HepG2 (cell line): Measurements from ENCODE around the gene DCPS. TPM values are rescaled to one million over a fixed set of nuclear protein-coding genes. Genes with fewer than 3 reads are reported as not detected.

ENCODE experiments used
- ATAC-seq: fragments of 200-7000 bp; cut with Tn5 transposase; 3 replicates; pipeline ENCODE4 v1.9.1; 2020; ENCODE audit warnings: mild to moderate bottlenecking, moderate library complexity
- BruUV-seq: library from RNA; stranded (reverse); fragments of 400-500 nt; replicated peaks from 2 replicates; lab custom pipeline; 2021; lab: Mats Ljungman, UMichigan
- CTCF ChIA-PET: fragments of 300-600 bp; formaldehyde crosslinking; extraction: SDS; loops from one replicate; lab custom pipeline; 2021; ENCODE audit warnings: low total read pairs, inconsistent platforms, low intra/inter-chr PET ratio; lab: Yijun Ruan, JAX
- POLR2A ChIA-PET: fragments of 350-600 bp; sonication (Branson Sonifier 250); formaldehyde crosslinking; loops from one replicate; lab custom pipeline; 2020; ENCODE audit warnings: antibody characterized with exemption, inconsistent platforms; lab: Yijun Ruan, JAX
- DNase-seq: peaks from one replicate; pipeline ENCODE4 v3.0.0-alpha.2; 2015; ENCODE audit warnings: low spot score
- FAIRE-seq: peaks from 3 replicates; lab custom pipeline; 2011; peaks lifted over from hg19 to GRCh38; lab: Jason Lieb, UNC
- H2AFZ ChIP-seq: one replicate; pipeline ENCODE4 v1.6.1; 2011; ENCODE audit warnings: low read length, inconsistent platforms
- H3K27ac ChIP-seq: fragments of 300-600 bp; 3 replicates; pipeline ENCODE4 v1.8.0; 2011; ENCODE audit warnings: mixed run types, mild to moderate bottlenecking, mixed read lengths, low read length, inconsistent platforms; ENCODE audit not compliant: insufficient read depth; ENCODE audit errors: extremely low read length
- H3K27me3 ChIP-seq, 2 experiments: fragments of 200-600 bp in 1 of 2; 2 replicates in 1 of 2; 3 replicates in 1 of 2; pipeline versions ENCODE4 v1.6.0 to v1.8.0; 2011; ENCODE audit warnings: low read length in 2 of 2, mild to moderate bottlenecking in 2 of 2, moderate library complexity in 2 of 2, inconsistent platforms in 1 of 2; ENCODE audit not compliant: insufficient read depth in 2 of 2, control insufficient read depth in 1 of 2
- H3K36me3 ChIP-seq, 2 experiments: fragments of 200-600 bp in 1 of 2; replicated peaks in 1 of 2; 2 replicates in 1 of 2; 3 replicates in 1 of 2; pipeline versions ENCODE4 v1.5.1 to v1.8.0; 2011; ENCODE audit warnings: low read length in 2 of 2, inconsistent platforms in 1 of 2; ENCODE audit not compliant: insufficient read depth in 2 of 2, control insufficient read depth in 1 of 2
- H3K4me1 ChIP-seq: 2 replicates; pipeline ENCODE4 v1.5.1; 2012; ENCODE audit warnings: low read length, inconsistent platforms; ENCODE audit not compliant: insufficient read depth
- H3K4me2 ChIP-seq: 2 replicates; pipeline ENCODE4 v1.6.0; 2011; ENCODE audit warnings: low read depth, low read length, inconsistent platforms
- H3K4me3 ChIP-seq, 3 experiments: fragments of 200-600 bp in 1 of 3; sonication (generic), shearing (Covaris generic) in 1 of 3; replicated peaks in 1 of 3; 2 replicates each; pipeline ENCODE4 v1.5.1; 2011 to 2016; ENCODE audit warnings: low read length in 3 of 3, inconsistent platforms in 2 of 3, low read depth in 2 of 3, mild to moderate bottlenecking in 2 of 3, control low read depth in 1 of 3, mixed read lengths in 1 of 3; ENCODE audit not compliant: insufficient read depth in 1 of 3
- H3K79me2 ChIP-seq: one replicate; pipeline ENCODE4 v1.6.1; 2011; ENCODE audit warnings: low read length, inconsistent platforms; ENCODE audit not compliant: insufficient read depth
- H3K9ac ChIP-seq: 2 replicates; pipeline ENCODE4 v1.6.0; 2011; ENCODE audit warnings: mild to moderate bottlenecking, low read depth, low read length, inconsistent platforms; ENCODE audit not compliant: insufficient read depth
- H3K9me3 ChIP-seq: 2 replicates; pipeline ENCODE4 v1.5.1; 2012; ENCODE audit warnings: mild to moderate bottlenecking, low read length
- H4K20me1 ChIP-seq: 2 replicates; pipeline ENCODE4 v1.6.0; 2011; ENCODE audit warnings: inconsistent platforms, mild to moderate bottlenecking, low read length, moderate library complexity; ENCODE audit not compliant: insufficient read depth
- AFF4 ChIP-seq: sonication (generic); formaldehyde crosslinking; IDR thresholded peaks from 2 replicates; pipeline ENCODE4 v1.4.0; 2020; ENCODE audit warnings: missing genetic modification reagents
- ATM ChIP-seq: fragments of 450-650 bp; IDR thresholded peaks from 2 replicates; pipeline ENCODE4 v1.7.1; 2017; ENCODE audit warnings: mild to moderate bottlenecking, borderline replicate concordance
- E2F5 ChIP-seq: sonication (generic); formaldehyde crosslinking; conservative IDR thresholded peaks from 2 replicates; pipeline ENCODE4 v1.4.0; 2020; ENCODE audit warnings: missing genetic modification reagents
- HMG20B ChIP-seq: conservative IDR thresholded peaks from 2 replicates; pipeline ENCODE4 v1.6.1; 2016; ENCODE audit warnings: missing genetic modification reagents, missing compliant biosample characterization
- IRF9 ChIP-seq: sonication (generic); formaldehyde crosslinking; IDR thresholded peaks from 2 replicates; pipeline ENCODE4 v1.8.0; 2022; ENCODE audit warnings: missing genetic modification reagents, mild to moderate bottlenecking, borderline replicate concordance
- MEIS1 ChIP-seq: sonication (generic); formaldehyde crosslinking; IDR thresholded peaks from 2 replicates; pipeline ENCODE4 v1.9.0; 2021; ENCODE audit warnings: mild to moderate bottlenecking, missing genetic modification reagents, moderate library complexity, borderline replicate concordance
- NFKB2 ChIP-seq: sonication (generic); formaldehyde crosslinking; IDR thresholded peaks from 2 replicates; pipeline ENCODE4 v1.4.0; 2020; ENCODE audit warnings: missing genetic modification reagents, borderline replicate concordance
- PCBP2 ChIP-seq: fragments of 200-400 bp; formaldehyde crosslinking; optimal IDR thresholded peaks from 2 replicates; pipeline ENCODE3; 2018; ENCODE audit warnings: low read length, low read depth; ENCODE audit not compliant: poor library complexity, severe bottlenecking
- SNAPC2 ChIP-seq: sonication (generic); formaldehyde crosslinking; IDR thresholded peaks from 2 replicates; pipeline ENCODE4 v1.8.1; 2022; ENCODE audit warnings: mild to moderate bottlenecking, missing genetic modification reagents
- TARDBP ChIP-seq: sonication (generic); formaldehyde crosslinking; IDR thresholded peaks from 2 replicates; pipeline ENCODE4 v1.8.0; 2022; ENCODE audit warnings: mild to moderate bottlenecking, missing genetic modification reagents
- TBX2 ChIP-seq: sonication (generic); formaldehyde crosslinking; IDR thresholded peaks from 2 replicates; pipeline ENCODE4 v1.5.0; 2020; ENCODE audit warnings: missing genetic modification reagents, mild to moderate bottlenecking, borderline replicate concordance
- TSC22D2 ChIP-seq: sonication (generic); formaldehyde crosslinking; IDR thresholded peaks from 2 replicates; pipeline ENCODE4 v1.5.1; 2020; ENCODE audit warnings: missing genetic modification reagents, mild to moderate bottlenecking, borderline replicate concordance
- ZBTB39 ChIP-seq: sonication (generic); formaldehyde crosslinking; IDR thresholded peaks from 2 replicates; pipeline ENCODE4 v1.5.0; 2020; ENCODE audit warnings: missing genetic modification reagents
- ZNF234 ChIP-seq: sonication (generic); formaldehyde crosslinking; conservative IDR thresholded peaks from 2 replicates; pipeline ENCODE4 v1.5.1; 2020; ENCODE audit warnings: mild to moderate bottlenecking, missing genetic modification reagents
- ZNF558 ChIP-seq: sonication (generic); formaldehyde crosslinking; IDR thresholded peaks from 2 replicates; pipeline ENCODE4 v1.9.0; 2022; ENCODE audit warnings: mild to moderate bottlenecking, missing genetic modification reagents, borderline replicate concordance
- ZNF564 ChIP-seq: sonication (generic); formaldehyde crosslinking; IDR thresholded peaks from 2 replicates; pipeline ENCODE4 v1.8.1; 2023; ENCODE audit warnings: mild to moderate bottlenecking, missing genetic modification reagents
- WGBS: methylation state at CpG from one replicate; pipeline ENCODE4 v1.1.6; 2017; ENCODE audit warnings: low lambda C conversion rate; 5-methylcytosine and 5-hydroxymethylcytosine counted together
- in situ Hi-C: cut with HindIII; loops from 2 replicates; pipeline ENCODE4 v1.10.0; 2017; ENCODE audit warnings: low pct_unique_long_range_greater_than_20kb; ENCODE audit not compliant: extremely low pct_ligation_motif_present
- intact Hi-C: fragments of 100-400 bp; cut with micrococcal nuclease; formaldehyde crosslinking; loops from one replicate; pipeline ENCODE4 v1.10.0; 2022; ENCODE audit not compliant: unreplicated experiment
- polyA plus RNA-seq, 8 experiments: library from polyadenylated mRNA; depleted of rRNA in 3 of 8; stranded (reverse) in 7 of 8; unstranded in 1 of 8; fragments of >200 nt; fragmentation: Illumina TruSeq in 4 of 8; extraction: Trizol in 4 of 8; gene quantifications; 2 replicates each; pipeline versions ENCODE4 v1.2.1 to v1.2.3, GENCODE V29; 2011 to 2016; ENCODE audit warnings: low read depth in 4 of 8, missing spikeins in 1 of 8, mixed read lengths in 1 of 8; ENCODE audit not compliant: insufficient read depth in 1 of 8
- total RNA-seq, 5 experiments: library from RNA; depleted of rRNA; stranded (reverse); fragments of >200 nt; fragmentation: Illumina TruSeq; extraction: Trizol; gene quantifications; 2 replicates each; pipeline ENCODE4 v1.2.3, GENCODE V29; 2016; ENCODE audit warnings: low read depth in 1 of 5

Gene DCPS
- total and polyA plus RNA-seq, 2 of the 13 experiments (the other 11 are each of a cell fraction or from before 2014, with no cell fraction given): 21.9 to 22.5 TPM

GRCh38 chr11:126331286-126331685, 27.4 kb downstream of the DCPS start (continued):
- TF ChIP-seq ZNF558 (CRISPR knock-in tag): no peak
- no peak for TF ChIP-seq ZBTB39 (CRISPR knock-in tag)
- TF ChIP-seq, all 625 proteins: peak for 0

GRCh38 chr11:126332221-126332711, 28.4 kb downstream of the DCPS start:
- Histone ChIP-seq H3K4me2 (no peak overlapping the region), H3K9ac (no peak overlapping the region), H4K20me1 (no peaks in the 10 kb centered on the region), H2AFZ (no peak overlapping the region), H3K4me1 (peaks cover 27% of the 10 kb centered on the region), H3K27me3 (no peaks in the 10 kb centered on the region), H3K4me3 (no peak overlapping the region), H3K36me3 (peaks cover 4 to 14% of the 10 kb centered on the region in 2 experiments; a peak in 3 of 5 replicates), H3K27ac (no peak overlapping the region), H3K79me2 (no peaks in the 10 kb centered on the region), H3K9me3 (no peaks in the 10 kb centered on the region)
- ATAC-seq: no peak
- no TSS peak for BruUV-seq
- intact Hi-C loops (no loop called here), in situ Hi-C loops (no loop called here)
- no peak for DNase-seq
- CTCF ChIA-PET: no interaction called here
- FAIRE-seq: no peak
- 97% methylated on average over 4 of the region's 5 CpGs for WGBS
- POLR2A ChIA-PET: no interaction called here
- no peak for TF ChIP-seq ZNF564 (CRISPR knock-in tag)
- TF ChIP-seq SNAPC2: no peak
- TF ChIP-seq AFF4 (CRISPR knock-in tag): no peak
- TF ChIP-seq TSC22D2 (CRISPR knock-in tag): no peak
- no peak for TF ChIP-seq NFKB2 (CRISPR knock-in tag)
- no peak for TF ChIP-seq PCBP2
- TF ChIP-seq MEIS1 (CRISPR knock-in tag): no peak
- no peak for TF ChIP-seq ZNF234
- TF ChIP-seq ATM: no peak
- TF ChIP-seq TARDBP (CRISPR knock-in tag): no peak
- TF ChIP-seq E2F5: no peak
- no peak for TF ChIP-seq IRF9 (CRISPR knock-in tag)
- TF ChIP-seq TBX2 (CRISPR knock-in tag): no peak
- TF ChIP-seq HMG20B (CRISPR knock-in tag): no peak
